Smooth muscle cell of the brain vasculature (primary cell): ENCODE measurements around the gene TAX1BP3.
A peak's percentile ranks its signal among the peaks of the same experiment; 100 is the strongest.

Experiments
- DNase-seq: peaks from one replicate; pipeline ENCODE4 v3.0.0-alpha.2; 2012; ENCODE audit warnings: low read depth, low spot score

The TAX1BP3 gene

DNA sequence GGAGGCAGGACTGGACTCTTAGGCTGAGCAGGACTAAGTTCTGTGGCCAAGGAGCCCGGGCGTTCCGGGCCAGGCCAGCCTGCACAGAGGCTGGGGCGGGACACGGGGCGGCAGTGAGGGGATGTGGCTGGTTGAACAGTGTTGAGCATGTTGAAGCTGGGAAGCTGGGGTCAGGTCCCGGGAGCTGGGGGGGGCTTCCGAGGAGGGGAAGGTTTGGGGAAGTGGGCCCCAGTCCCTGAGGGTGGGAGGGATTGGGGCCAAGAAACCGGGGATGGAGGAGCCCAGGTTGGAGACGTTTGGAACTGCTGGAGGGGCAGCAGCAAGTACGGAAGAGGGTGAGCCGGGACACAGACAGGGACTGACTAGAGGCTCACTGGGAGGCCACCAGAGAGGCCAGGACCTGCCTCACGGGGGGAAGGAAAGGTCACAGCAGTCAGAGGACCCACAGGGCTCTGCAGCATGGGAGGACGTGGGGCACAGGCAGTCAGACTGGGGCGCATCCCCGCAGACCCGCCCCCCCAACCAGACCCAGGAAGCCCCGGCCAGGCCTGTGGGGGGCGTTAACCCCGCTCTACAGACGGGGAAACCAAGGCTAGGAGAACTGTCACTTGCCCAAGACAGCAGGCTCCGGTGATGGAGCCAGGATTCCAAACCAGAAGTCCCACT, 9.5 kb downstream of the TAX1BP3 start:
- no peak for DNase-seq

DNA sequence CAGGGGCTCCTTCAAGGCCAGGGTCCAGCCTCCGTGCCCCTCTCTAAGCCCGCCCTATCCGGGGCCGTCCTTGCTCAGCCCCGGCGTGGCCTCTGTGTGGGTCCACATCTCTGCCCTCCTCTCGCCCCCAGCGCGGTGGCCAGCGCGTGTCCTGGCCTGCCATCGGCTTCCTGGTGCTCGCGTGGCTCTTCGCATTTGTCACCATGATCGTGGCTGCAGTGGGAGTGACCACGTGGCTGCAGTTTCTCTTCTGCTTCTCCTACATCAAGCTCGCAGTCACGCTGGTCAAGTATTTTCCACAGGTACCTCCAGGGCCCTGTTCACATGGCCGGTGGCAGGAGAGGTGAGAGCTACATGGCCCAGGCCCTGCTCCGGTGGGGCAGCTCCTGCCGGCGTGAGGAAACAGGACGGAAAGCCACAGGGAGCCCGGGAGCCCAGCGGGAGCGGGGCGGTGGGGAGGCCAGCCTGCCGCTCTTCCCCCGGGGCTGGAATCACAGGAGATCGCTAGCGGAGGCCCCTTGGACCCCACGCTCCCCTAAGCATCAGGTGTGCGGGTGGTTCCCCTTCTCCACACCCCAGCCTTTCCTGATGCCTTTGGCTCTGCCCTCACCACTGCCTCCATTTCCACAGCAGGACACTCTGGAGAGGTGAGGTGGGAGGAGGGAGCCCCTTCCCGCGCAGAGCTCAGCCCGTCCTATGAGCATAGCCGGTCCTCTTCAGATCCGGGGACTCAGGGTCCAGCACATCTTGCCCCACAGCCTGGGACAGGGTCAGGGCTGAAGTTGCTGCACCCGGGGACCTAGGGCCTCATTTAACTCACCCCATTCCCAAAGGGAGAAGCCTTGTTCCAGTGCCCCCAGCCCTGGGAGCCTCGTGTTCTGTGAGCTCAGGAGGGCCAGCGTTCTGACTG, 10.2 kb downstream of the TAX1BP3 start:
- DNase-seq: no peak

DNA sequence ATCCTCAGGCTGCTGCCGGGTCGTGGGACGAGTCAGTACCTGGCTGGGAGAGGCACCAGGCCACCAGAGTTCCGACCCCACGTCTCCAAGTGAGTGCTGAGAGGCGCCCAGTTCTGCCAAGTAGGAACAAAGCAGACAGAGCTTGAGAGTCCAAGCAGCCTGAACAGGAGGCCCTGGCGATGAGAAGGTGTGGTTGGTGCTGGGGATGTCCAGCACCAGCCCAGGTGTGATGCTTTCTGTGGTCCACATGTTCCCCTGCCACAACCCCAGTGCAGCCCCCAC, 10.8 kb downstream of the TAX1BP3 start:
- no peak for DNase-seq

DNA sequence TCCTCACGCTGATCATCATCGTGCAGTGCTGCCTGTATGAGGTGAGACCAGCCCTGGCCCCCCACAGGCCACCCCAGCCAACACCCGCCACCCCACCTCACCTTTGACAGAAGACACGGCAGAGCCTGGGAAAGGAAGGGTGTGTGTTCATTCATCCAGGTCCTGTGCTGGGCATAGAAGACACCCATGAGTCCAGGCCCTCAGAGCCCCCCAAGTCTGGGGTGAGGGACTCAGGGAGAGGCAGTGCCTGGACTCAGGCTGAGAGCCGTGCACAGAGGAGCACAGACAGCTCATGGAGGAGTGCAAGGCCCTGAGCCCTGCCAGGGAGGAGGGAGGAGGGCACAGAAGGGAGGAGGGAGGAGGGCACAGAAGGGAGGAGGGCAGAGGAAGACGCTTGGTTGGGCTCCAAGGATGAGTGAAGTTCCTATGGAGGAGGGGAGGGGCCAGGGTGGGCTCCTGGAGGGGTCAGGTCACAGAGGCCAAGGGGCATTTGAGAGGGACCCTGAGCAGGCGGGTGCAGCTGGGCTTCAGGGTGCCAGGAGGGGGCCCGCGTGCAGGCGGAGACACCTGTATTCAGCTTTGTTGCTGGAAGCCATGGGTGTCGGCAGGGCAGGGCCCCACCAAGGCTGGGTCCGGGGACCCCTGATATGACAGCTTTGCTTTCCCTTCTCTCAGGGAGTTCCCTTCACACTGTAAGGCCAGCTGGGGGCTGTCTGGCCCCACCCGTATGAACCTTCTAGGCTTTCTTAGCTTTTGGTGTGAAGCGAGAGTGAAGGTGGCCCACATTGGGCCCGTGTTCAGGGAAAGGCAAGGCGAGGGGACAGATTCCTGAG, 11.4 kb downstream of the TAX1BP3 start:
- DNase-seq: no peak

DNA sequence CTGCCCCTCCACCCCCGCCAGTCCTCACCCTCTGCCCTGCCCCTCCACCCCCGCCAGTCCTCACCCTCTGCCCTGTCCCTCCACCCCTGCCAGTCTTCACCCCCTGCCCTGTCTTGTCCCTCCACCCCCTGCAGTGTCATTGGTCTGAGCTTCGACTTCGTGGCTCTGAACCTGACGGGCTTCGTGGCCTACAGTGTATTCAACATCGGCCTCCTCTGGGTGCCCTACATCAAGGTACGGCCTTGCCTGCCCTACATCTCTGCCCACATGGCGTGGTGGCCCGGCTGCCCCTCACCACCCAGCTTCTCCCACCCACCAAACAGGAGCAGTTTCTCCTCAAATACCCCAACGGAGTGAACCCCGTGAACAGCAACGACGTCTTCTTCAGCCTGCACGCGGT, 12.0 kb downstream of the TAX1BP3 start:
- DNase-seq: no peak

DNA sequence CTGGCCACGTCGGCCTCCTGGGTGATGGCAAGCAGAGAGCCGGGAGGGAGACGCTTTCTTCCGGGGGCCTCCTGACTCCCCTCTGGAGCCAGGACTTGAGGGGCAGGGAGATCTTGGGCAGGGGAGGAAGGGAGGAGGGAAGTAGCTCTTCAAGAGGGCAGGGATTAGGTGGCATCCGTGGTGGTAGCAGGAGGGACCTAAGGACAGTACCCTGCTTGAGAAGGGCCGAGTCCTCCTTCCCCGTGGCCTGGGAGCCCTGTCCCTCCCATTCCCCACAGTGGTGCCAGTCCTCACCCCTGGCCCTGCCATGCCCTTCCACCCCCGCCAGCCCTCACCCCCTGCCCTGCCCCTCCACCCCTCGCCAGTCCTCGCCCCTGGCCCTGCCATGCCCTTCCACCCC, 12.6 kb downstream of the TAX1BP3 start:
- DNase-seq: no peak

DNA sequence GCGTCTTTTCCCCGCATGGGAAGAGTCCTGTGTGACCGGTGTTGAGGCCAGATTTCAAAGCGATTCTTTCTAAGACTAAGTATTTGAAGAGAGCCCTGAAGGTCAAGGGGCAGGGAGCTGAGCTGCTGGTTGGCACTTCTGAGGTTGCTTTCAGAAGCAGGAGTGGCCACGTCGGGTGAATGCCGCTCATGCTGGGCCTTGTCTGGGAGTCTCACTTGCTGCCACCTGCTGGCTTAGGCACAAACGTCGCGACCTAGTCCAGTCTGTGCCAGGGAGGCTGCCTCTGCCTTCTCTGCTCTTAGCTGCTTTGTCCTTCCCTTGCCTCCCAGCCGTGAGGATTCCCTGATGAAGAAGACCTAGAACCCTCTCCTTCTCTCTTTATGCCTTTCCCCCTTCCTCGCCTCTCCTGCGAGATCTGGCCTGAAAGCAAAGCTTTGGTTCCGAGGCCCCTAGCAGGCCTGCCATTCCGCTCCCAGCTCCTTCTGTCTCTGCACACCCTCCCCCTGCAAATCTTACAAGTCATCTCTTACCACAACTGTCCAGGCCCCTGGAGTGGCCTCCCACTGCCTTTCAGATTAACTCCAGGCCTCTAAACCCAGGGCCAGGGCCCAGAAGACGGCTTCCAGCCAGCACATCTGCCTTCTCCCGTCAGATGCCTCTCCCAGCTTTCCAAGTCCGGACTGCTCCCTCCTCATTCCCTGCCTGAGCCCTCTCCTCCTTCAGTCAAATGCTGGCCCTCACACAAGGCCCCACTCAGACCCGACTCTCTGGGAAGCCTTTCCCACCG, 20.4 kb downstream of the TAX1BP3 start:
- no peak for DNase-seq

DNA sequence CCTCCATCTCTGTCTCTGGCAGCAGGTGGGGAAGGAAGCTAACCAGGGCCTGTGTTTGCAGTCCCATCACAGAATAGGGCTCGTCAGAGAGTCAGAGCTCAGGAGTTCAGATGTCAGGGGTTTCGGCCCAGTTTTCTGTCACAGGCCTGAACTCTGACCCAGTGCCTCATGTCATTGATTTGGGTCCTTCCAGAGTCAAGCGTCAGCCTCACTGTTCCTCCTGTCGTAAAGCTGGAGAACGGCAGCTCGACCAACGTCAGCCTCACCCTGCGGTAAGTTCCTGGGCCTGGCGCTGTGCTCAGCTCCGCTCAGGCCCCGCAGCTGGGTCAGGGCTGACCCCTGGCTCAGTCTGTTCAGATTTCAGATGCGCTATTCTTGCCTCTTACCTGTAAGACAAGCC, 21.1 kb downstream of the TAX1BP3 start:
- no peak for DNase-seq

DNA sequence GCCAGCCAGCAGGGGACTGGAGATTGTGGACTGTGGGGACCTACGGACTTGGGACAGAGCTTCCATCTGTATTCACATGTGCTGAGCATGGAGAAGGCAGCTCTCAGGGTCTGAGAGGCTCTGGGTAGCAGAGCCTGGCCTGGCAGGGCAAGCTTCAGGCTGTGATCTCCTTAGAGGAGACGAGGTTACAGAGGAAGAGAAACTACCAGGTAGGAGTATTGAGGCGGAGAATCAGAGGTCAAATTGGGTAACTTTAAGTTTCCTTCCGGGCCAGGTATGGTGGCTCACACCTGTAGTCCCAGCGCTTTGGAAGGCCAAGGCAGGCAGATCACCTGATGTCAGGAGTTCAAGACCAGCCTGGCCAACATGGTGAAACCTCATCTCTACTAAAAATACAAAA, 23.1 kb downstream of the TAX1BP3 start:
- DNase-seq: no peak

DNA sequence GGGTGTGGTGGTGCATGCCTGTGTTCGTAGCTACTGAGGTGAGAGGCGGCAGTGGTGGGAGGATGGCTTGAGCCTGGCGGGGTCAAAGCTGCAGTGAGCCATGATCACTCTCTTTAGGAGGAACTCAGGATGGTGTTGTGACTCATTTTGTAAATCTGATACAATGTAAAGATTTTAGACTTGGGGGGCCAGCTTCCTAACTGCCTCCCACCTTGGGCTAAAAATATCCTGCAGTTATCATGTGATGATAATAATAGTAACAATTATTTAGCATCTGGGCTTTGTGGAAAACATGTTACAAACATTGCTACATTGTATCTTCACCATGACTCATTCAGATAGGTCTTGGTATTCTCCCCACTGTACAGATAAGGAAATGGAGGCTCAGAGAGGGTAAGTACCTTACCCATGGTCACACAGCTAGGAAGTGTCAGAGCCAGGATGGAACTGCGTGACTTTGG, 24.5 kb downstream of the TAX1BP3 start:
- DNase-seq: no peak

DNA sequence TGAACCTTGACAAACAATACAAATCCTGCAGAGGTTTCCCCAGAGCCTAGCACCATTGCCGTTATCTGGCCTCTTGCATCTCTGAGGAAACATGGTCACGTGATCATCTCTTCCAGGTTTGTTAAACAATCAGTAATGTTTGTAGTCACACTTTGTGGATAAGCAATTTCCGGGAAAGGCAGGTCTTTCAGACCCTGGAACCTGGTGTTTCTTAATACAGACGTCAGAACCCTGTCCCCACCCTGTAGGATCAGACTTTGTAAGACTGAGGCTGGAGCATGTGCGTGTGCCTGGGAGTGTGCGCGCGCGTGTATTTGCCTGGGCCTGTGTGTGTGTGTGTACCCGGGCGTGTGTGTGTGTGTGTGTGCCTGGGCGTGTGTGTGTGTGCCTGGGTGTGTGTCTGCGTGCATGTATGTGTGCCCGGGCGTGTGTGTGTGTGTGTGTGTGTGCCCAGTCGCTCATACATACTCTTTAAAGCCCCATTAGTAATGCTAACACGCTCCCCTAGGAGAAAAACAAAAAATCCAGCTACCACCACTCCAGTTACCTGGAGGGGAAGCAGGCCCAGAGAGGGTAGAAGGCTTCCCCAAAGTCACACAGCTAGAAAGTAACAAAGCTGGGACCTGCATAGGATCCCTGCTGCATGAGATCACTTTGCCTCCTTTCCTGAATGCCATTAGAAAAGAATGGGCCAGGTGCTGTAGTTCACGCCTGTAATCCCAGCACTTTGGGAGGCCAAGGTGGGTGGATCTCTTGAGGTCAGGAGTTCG, 26.5 kb downstream of the TAX1BP3 start:
- DNase-seq: no peak

DNA sequence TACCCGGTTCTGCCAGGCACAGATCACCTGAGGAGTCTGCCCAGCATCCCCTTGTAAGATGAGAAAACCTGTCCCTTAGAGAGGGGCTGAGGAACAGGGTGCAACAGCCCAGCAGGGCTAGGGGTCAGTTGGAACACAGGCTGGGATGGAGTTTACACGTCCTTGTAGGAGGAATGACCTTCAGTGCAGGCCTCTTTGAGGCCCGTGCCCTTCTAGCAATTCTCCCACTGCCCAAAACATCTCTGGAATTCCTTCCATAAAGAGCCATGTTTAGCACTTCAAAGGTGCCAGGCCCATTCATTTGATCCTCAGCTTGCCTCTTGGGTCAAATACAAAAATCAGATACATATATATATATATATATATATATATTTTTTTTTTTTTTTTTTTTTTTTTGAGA, 27.4 kb downstream of the TAX1BP3 start:
- no peak for DNase-seq

DNA sequence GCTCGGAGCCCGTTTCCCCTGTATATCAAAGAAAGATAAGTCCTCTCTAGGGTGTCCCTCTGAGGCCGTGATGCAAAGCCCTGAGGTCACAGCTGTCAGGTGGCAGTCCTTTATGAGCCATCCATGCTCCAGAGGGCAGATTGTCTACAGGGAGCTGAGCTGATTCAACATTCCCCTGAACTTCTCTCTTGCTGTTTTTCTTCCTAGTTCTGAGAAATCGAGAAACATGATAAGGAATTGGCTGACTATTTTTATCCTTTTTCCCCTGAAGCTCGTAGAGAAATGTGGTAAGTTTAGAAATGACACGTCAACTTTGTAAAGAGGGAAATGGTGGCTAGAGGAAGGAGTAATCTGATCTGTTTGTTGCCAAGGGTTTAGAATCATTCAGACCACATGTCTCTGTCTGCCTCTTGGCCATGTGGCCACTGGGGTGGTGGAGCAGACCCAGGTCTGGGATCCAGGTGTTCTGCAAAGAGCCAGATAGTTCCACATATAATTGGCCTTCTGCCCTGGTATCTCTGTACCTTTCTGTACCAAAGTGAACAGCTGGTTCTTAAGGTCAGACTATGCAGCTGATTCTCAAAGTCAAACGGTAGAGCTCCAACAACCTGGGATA, 28.3 kb downstream of the TAX1BP3 start:
- DNase-seq: no peak

DNA sequence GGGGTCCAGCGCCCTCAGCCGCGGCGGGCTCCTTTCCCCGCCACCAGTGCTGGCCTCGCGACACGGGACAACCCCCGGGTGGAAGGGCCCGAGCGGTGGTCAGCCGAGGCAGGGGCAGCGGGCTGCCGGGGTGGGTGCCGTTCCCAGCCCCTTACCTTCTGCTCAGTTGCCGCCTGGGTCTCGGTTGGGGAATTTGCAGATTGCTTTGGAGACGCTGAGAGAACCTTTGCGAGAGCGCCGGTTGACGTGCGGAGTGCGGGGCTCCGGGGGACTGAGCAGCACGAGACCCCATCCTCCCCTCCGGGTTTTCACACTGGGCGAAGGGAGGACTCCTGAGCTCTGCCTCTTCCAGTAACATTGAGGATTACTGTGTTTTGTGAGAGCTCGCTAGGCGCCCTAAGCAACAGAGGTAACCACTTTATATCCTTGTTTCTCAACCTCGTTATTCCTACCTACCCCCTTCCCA, 31.4 kb downstream of the TAX1BP3 start:
- no peak for DNase-seq

DNA sequence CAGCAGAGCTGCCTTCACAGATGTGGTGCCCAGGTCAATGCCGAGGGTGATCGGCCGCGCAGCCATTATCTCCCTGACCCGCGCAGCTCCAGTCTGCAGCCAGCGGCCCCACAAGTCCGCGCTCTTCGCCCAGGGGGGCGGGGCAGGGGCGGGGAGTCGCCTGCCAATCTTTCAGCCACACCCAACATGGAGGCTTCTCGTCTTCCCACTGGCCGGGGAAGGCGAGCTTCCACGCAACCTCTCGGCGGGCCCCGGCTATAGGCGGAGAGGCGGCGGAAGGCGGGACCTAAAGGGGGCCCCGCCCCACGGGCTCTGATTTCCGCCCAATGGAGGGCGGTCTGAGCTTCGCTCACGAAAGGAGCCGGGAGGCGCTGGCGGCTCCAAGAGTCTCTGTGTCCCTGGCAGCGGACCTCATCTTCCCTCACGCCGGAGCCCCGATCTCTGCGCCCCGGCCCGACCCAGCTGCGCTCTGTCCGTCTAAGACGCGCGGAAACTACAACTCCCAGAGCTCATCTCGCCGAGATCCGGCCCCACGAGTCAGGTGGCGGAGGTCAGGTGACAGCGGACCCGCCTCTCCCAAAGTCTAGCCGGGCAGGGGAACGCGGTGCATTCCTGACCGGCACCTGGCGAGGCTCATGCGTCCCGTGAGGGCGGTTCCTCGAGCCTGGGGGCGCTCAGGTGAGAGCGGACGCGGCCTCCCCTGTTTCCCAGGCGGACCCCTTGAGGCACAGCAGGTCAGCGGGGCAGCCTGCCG, 32.0 kb downstream of the TAX1BP3 start, which contains the start of the genes CTNS and SHPK:
TSS of gene CTNS (plus strand) at position 607 of the 754 bp plus-strand sequence. CDS start 3,447 bp downstream, outside the sequence.
TSS of gene SHPK (minus strand) at position 97 of the 754 bp plus-strand sequence. CDS start at position 66, 31 bp downstream.
- DNase-seq: peak; percentile 82

DNA sequence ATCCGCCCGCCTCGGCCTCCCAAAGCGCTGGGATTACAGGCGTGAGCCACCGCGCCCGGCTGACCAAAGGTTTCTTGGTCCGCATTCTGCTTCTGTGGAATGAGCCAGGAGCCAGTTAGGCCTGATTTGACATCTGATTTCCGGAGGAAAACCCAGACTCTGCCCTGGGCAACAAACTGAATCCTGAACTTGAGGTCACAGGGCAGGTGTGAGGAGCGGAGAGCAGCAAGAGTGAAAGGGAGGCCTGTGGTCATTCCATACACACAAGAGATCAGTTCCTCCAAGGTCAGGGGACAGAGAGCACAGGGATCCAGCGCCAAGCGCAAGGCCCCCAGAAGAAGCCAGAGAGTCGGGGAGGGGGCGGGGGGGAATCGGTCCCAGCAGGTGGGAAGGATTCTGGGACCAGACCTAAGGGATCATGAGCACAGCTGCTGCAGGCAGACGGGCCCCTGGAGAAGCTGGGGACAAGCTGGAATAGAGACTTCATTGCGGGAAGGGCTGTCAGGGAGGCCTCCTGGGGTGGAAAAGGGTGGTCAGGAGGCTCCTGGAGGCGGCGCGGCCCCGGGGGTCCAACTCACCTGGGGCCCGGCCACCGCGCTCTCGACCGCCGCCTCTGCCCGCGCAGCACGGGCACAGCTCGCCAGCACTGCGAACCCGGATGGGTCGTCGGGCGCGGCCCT, 32.8 kb downstream of the TAX1BP3 start:
- DNase-seq: no peak

DNA sequence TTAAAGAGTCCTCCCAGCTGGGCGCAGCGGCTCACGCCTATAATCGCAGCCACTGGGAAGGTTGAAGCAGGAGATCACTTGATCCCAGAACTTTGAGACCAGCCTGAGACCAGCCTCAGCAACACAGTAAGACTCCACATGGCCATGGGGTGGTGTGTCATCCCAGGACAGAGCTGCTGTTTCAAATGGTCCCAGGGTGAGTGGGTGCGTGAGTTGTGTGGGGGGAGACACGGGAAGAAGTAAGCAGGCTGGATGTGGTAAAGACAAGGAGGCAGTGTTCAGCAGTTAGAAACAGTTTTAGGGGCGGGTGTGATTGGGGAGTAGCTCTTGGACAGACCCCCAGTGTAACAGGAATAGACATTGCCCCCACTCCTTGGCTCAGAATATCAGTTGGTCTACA, 36.1 kb downstream of the TAX1BP3 start:
- DNase-seq: no peak

DNA sequence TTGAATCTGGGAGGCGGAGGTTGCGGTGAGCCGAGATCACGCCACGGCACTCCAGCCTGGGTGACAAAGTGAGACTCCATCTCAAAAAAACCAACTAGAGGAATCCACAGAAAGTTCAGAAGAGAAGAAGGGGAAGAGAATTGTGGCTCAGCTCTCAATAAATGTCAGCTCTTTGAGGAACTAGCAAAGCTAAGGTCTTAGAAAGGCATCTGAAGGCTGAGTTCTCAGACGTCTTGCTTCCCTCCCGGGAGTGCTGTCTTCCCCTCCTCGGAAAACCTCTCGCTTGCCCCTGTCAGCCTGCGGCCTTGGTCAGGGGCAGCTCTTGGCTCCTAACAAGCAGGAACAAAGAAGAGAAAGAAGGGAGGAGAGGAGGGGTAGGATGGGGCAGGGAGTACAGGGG, 37.6 kb downstream of the TAX1BP3 start:
- DNase-seq: no peak

DNA sequence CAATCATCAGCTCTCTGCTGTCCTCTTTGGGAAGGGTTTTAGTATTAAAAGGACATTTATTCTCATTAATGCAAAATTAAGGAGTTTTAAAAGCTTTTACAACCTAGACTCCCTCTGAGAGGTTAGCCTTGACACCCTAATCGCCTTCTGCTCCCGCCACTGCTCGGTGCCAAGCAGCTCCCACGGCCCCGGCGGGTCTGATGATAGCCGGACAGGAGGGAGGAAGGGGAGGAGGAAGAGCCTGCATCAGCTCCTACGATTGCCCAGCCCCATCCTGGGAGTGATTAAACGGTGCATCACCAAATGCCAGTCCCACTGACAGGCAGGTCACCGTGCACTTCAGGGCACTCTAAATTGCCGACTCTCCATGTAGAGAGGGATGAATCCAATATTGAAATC, 40.6 kb downstream of the TAX1BP3 start:
- no peak for DNase-seq
